ENCODE data around the gene ACP1. TPM values are rescaled to one million over a fixed set of nuclear protein-coding genes. Genes with fewer than 3 reads are reported as not detected.

ACP1 gene
- polyA plus RNA-seq, 2 of the 4 experiments (the other 2 are of a cell fraction), result 204 to 338 TPM

DNA sequence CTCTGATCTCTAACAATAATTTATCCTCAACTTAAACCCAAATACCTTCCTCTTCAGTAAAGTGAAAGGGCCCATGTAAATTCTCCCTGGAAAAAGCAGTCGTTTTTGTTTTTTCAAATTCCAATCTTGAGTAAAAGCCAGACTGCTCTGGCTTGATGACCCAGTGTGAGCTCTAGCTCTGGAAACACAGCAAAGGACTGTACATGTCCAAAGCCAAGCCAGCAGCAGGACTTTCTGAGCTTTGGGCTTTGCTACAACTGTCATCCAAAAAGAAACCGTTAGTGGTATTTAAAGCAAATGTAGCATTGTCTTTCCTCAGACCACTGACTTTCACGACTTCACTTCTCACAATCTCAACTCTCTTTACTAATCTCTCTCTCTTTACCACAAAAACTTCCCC lies 26.3 kb upstream of the ACP1 start:
- TF ChIP-seq RFX5 (IDR thresholded peaks at IDR 0.05), result no peak
- TF ChIP-seq MAX (IDR thresholded peaks at IDR 0.05), result no peak
- TF ChIP-seq FOSL2 (IDR thresholded peaks at IDR 0.05), result no peak
- TF ChIP-seq FOSL2 (CRISPR knock-in tag; IDR thresholded peaks at IDR 0.05), result no peak
- no peaks in the 10 kb centered on the region for H3K4me1 ChIP-seq
- no peak overlapping the region for H3K27ac ChIP-seq
- 0 out of 3 replicates have a peak, but pooled peaks cover 2% of the 10 kb centered on the region for H3K9me3 ChIP-seq
- DNase-seq (ENCODE audit: low read depth in 1 of 2, low spot score in 1 of 2) (no peak), ATAC-seq (no peak), FAIRE-seq (no peak)
- no peak overlapping the region for H3K4me3 ChIP-seq
- no peak overlapping the region for H3K4me2 ChIP-seq
- WGBS (ENCODE audit: missing lambda C conversion rate), result 36% methylated on average over 3 of the region's 3 CpGs
- ChIA-PET POLR2A (no interaction called here), CTCF (interaction anchor here (2.2 kb wide), 1 partner anchor 9 kb away, joined by 13 read pairs; no protein-coding TSS in a partner anchor)

DNA sequence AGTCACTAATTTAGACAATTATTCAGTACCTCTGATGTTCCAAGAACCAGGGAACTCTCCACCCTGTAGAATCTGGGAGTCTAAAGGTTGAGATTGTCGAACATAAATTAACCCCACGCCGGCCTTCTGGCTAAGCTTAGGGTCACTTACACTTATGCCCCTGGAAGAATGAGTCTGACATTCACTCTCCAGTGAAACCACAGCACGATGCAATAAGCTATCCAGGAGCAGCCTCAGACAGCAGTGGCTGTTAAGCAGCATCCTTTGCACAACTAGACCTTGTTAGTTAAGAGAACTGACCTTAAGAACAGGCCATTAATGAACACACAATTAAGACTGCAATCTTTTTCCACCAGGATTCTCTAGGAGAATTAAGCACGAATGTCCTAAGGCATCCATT lies 25.9 kb upstream of the ACP1 start:
- TF ChIP-seq, protein P1, sequence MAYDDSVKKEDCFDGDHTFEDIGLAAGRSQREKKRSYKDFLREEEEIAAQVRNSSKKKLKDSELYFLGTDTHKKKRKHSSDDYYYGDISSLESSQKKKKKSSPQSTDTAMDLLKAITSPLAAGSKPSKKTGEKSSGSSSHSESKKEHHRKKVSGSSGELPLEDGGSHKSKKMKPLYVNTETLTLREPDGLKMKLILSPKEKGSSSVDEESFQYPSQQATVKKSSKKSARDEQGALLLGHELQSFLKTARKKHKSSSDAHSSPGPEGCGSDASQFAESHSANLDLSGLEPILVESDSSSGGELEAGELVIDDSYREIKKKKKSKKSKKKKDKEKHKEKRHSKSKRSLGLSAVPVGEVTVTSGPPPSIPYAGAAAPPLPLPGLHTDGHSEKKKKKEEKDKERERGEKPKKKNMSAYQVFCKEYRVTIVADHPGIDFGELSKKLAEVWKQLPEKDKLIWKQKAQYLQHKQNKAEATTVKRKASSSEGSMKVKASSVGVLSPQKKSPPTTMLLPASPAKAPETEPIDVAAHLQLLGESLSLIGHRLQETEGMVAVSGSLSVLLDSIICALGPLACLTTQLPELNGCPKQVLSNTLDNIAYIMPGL (CRISPR knock-in tag; IDR thresholded peaks at IDR 0.05; ENCODE audit: borderline replicate concordance), result no peak
- TF ChIP-seq RAD21 (conservative IDR thresholded peaks at IDR 0.05 in 1 of 2, IDR thresholded peaks at IDR 0.05 in 1 of 2) (no peak), KDM1A (IDR thresholded peaks at IDR 0.05; ENCODE audit: low read depth) (no peak), KDM5A (IDR thresholded peaks at IDR 0.05) (no peak), ZFP36 (IDR thresholded peaks at IDR 0.05; ENCODE audit: borderline replicate concordance, partially characterized antibody) (no peak), JUNB (IDR thresholded peaks at IDR 0.05) (no peak), HES2 (IDR thresholded peaks at IDR 0.05) (no peak), BHLHE40 (IDR thresholded peaks at IDR 0.05; ENCODE audit: low read depth, low read length) (no peak), MAX (IDR thresholded peaks at IDR 0.05) (no peak), CBX2 (IDR thresholded peaks at IDR 0.05; ENCODE audit: borderline replicate concordance, low read depth) (no peak), TP53 (CRISPR knock-in tag; IDR thresholded peaks at IDR 0.05) (no peak)
- TF ChIP-seq, protein P2, sequence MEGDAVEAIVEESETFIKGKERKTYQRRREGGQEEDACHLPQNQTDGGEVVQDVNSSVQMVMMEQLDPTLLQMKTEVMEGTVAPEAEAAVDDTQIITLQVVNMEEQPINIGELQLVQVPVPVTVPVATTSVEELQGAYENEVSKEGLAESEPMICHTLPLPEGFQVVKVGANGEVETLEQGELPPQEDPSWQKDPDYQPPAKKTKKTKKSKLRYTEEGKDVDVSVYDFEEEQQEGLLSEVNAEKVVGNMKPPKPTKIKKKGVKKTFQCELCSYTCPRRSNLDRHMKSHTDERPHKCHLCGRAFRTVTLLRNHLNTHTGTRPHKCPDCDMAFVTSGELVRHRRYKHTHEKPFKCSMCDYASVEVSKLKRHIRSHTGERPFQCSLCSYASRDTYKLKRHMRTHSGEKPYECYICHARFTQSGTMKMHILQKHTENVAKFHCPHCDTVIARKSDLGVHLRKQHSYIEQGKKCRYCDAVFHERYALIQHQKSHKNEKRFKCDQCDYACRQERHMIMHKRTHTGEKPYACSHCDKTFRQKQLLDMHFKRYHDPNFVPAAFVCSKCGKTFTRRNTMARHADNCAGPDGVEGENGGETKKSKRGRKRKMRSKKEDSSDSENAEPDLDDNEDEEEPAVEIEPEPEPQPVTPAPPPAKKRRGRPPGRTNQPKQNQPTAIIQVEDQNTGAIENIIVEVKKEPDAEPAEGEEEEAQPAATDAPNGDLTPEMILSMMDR (IDR thresholded peaks at IDR 0.05), result no peak
- POLR2A ChIA-PET, result no interaction called here
- CTCF ChIA-PET, result no interaction called here
- H3K4me2 ChIP-seq, result no peak overlapping the region
- 38% methylated on average over 5 of the region's 5 CpGs for WGBS (ENCODE audit: missing lambda C conversion rate)
- DNase-seq (ENCODE audit: low read depth in 1 of 2, low spot score in 1 of 2) (no peak), ATAC-seq (no peak), FAIRE-seq (no peak)
- H3K9me3 ChIP-seq, result 0 out of 3 replicates have a peak, but pooled peaks cover 2% of the 10 kb centered on the region
- H3K4me1 ChIP-seq, result no peaks in the 10 kb centered on the region
- no peak overlapping the region for H3K27ac ChIP-seq
- H3K4me3 ChIP-seq, result no peak overlapping the region

GRCh38 chr2:244547-244946 lies 20.2 kb upstream of the ACP1 start:
- Histone ChIP-seq H3K4me3 (no peak overlapping the region), H3K4me1 (no peaks in the 10 kb centered on the region), H3K9me3 (0 out of 3 replicates have a peak, but pooled peaks cover 2% of the 10 kb centered on the region), H3K4me2 (no peak overlapping the region), H3K27ac (no peak overlapping the region)
- ChIA-PET POLR2A (no interaction called here), CTCF (interaction anchor here (0.6 to 1.0 kb wide), 2 partner anchors 8 to 1188 kb away, joined by 3 to 4 read pairs; no protein-coding TSS in a partner anchor)
- FAIRE-seq, result no peak
- ATAC-seq, result no peak
- no peak for DNase-seq (ENCODE audit: low read depth in 1 of 2, low spot score in 1 of 2)
- 83% methylated on average over 7 of the region's 7 CpGs for WGBS (ENCODE audit: missing lambda C conversion rate)
- TF ChIP-seq HOXB13 (CRISPR knock-in tag; IDR thresholded peaks at IDR 0.05; ENCODE audit: low read depth) (no peak), ZFP36 (IDR thresholded peaks at IDR 0.05; ENCODE audit: borderline replicate concordance, partially characterized antibody) (no peak), TP53 (CRISPR knock-in tag; IDR thresholded peaks at IDR 0.05) (no peak), REST (IDR thresholded peaks at IDR 0.05) (no peak), HOXB5 (CRISPR knock-in tag; IDR thresholded peaks at IDR 0.05) (no peak), HEYL (CRISPR knock-in tag; IDR thresholded peaks at IDR 0.05) (no peak), JUN (IDR thresholded peaks at IDR 0.05) (no peak), RNF2 (IDR thresholded peaks at IDR 0.05; ENCODE audit: borderline replicate concordance, low read depth) (no peak), MAFK (IDR thresholded peaks at IDR 0.05; ENCODE audit: partially characterized antibody) (no peak), ZNF302 (CRISPR knock-in tag; IDR thresholded peaks at IDR 0.05) (no peak), NPAS2 (CRISPR knock-in tag; IDR thresholded peaks at IDR 0.05; ENCODE audit: borderline replicate concordance) (no peak)
- TF ChIP-seq, protein P1 (CRISPR knock-in tag; IDR thresholded peaks at IDR 0.05; ENCODE audit: borderline replicate concordance), result no peak
